ENCODE data around the gene KRTAP4-16. TPM values are rescaled to one million over a fixed set of nuclear protein-coding genes. Genes with fewer than 3 reads are reported as not detected.
"Not testable (repeated sequence)": the region's sequence is repeated elsewhere in the genome, so short reads cannot be mapped to it uniquely, and the experiment has no call there.

The KRTAP4-16 gene
- total and polyA plus RNA-seq, 5 donors from 2014 or later = not detected

DNA sequence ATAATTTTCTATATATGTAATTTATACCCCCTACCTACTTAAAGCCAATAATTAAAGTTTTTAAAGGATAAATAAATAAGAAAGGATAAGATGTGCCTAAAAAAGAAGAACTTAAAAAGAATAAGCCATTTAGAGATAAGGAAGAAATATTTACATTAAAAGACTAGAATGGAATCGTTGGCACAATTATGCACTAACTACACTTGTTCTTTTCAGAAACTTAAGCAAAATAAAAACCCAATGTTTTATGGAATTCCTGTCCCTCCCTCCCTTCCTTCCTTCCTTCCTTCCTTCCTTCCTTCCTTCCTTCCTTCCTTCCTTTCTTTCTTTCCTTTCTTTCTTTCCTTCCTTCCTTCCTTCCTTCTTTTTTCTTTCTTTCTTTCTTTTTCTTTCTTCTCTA lies 42.8 kb upstream of the KRTAP4-16 start:
- H3K36me3 ChIP-seq (ENCODE audit: control insufficient read depth, insufficient read depth, low read length) = no peaks in the 10 kb centered on the region
- H3K27ac Mint-ChIP-seq = peak overlapping the region in 1 of 3 donors; percentile 43

GRCh38 chr17:41141361-41141760 lies 39.4 kb upstream of the KRTAP4-16 start:
- H3K27ac Mint-ChIP-seq = no peak overlapping the region
- ATAC-seq (ENCODE audit: low read depth in 2 of 2) (no peak), DNase-seq (no peak)
- Histone ChIP-seq H3K27ac (ENCODE audit: insufficient read depth, low read length, poor library complexity, severe bottlenecking) (no peak overlapping the region), H3K4me1 (ENCODE audit: control insufficient read depth, insufficient read depth, low read length, poor library complexity, severe bottlenecking) (no peaks in the 10 kb centered on the region), H3K9me3 (ENCODE audit: control insufficient read depth in 2 of 2, low read length in 2 of 2) (peaks cover 9 to 12% of the 10 kb centered on the region in 2 experiments), H3K36me3 (ENCODE audit: control insufficient read depth, insufficient read depth, low read length) (no peaks in the 10 kb centered on the region), H3K27me3 (ENCODE audit: control insufficient read depth, insufficient read depth, low read length) (peaks cover 3% of the 10 kb centered on the region), H3K4me3 (ENCODE audit: low read depth, low read length) (no peak overlapping the region)
- H3K27me3 Mint-ChIP-seq = peaks cover 11% of the 10 kb centered on the region
- H3K4me3 Mint-ChIP-seq = no peak overlapping the region
- H3K4me1 Mint-ChIP-seq = no peaks in the 10 kb centered on the region
- H3K9me3 Mint-ChIP-seq = peaks cover 6 to 26% (median 14%) of the 10 kb centered on the region in 7 donors
- peaks cover 3% of the 10 kb centered on the region for H3K36me3 Mint-ChIP-seq

More for the DNA sequence above, 42.8 kb upstream of the KRTAP4-16 start:
- Histone ChIP-seq H3K27ac (ENCODE audit: insufficient read depth, low read length, poor library complexity, severe bottlenecking) (no peak overlapping the region), H3K27me3 (ENCODE audit: control insufficient read depth, insufficient read depth, low read length) (peaks cover 4% of the 10 kb centered on the region), H3K4me3 (ENCODE audit: low read depth, low read length) (no peak overlapping the region), H3K9me3 (ENCODE audit: control insufficient read depth in 2 of 2, low read length in 2 of 2) (peaks cover 9 to 12% of the 10 kb centered on the region in 2 experiments), H3K4me1 (ENCODE audit: control insufficient read depth, insufficient read depth, low read length, poor library complexity, severe bottlenecking) (no peaks in the 10 kb centered on the region)
- no peak for ATAC-seq (ENCODE audit: low read depth in 2 of 2)
- H3K4me3 Mint-ChIP-seq = no peak overlapping the region
- peaks cover 3 to 26% (median 12%) of the 10 kb centered on the region in 7 donors for H3K9me3 Mint-ChIP-seq
- DNase-seq = no peak
- no peaks in the 10 kb centered on the region for H3K36me3 Mint-ChIP-seq
- H3K27me3 Mint-ChIP-seq = peaks cover 11% of the 10 kb centered on the region
- peaks cover 0 to 2% (median 0%) of the 10 kb centered on the region in 4 donors for H3K4me1 Mint-ChIP-seq

DNA sequence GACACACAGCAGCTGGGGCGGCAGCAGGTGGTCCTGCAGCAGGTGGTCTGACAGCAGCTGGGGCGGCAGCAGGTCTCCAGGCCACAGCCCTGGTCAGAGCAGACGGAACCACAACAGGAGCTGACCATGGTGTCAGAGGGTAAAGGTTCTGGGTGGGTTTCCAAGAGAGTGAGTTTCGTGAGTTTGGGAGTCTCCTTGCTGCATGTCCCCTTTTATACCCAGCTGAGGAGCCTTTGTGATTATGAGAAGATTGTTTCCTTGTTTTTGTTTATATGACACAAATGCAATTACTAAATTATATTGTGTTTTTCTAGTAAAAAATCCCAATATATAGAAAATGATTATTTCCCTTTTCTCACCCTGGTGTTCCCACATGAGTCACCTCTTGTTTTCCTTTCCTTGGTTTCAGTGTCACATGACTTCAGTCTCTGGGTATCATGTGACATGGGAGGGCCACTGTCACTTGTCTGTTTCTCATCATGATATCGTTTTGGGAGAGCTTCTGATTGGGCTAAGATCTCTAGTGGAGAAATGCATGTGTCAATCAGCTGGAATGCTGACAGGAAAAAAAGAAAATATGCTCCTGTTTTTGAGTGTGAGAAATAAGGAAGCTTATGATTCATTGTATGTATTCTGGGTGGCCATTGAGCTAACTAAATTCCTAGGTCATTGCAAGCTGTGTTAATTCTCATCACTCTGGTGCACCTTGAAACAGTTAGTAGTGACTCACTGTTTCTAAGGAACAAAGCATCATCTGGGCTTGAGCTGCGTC lies 38.5 kb upstream of the KRTAP4-16 start, which contains the start of gene KRTAP4-6:
KRTAP4-6 (minus strand) TSS at position 185 of the 772 bp plus-strand sequence; CDS start at position 128, 57 bp downstream.
- DNase-seq (no peak), ATAC-seq (ENCODE audit: low read depth in 2 of 2) (no peak)
- no peaks in the 10 kb centered on the region for H3K4me1 Mint-ChIP-seq
- H3K4me3 Mint-ChIP-seq = no peak within 1 kb of the TSS
- H3K4me3 ChIP-seq (ENCODE audit: low read depth, low read length) = no peak within 1 kb of the TSS
- H3K27me3 ChIP-seq (ENCODE audit: control insufficient read depth, insufficient read depth, low read length) = peaks cover 2% of the 10 kb centered on the region
- H3K27me3 Mint-ChIP-seq = peaks cover 15% of the 10 kb centered on the region
- H3K4me1 ChIP-seq (ENCODE audit: control insufficient read depth, insufficient read depth, low read length, poor library complexity, severe bottlenecking) = no peaks in the 10 kb centered on the region
- peaks cover 9 to 12% of the 10 kb centered on the region in 2 experiments for H3K9me3 ChIP-seq (ENCODE audit: control insufficient read depth in 2 of 2, low read length in 2 of 2)
- H3K36me3 ChIP-seq (ENCODE audit: control insufficient read depth, insufficient read depth, low read length) = no peaks in the 10 kb centered on the region
- H3K27ac ChIP-seq (ENCODE audit: insufficient read depth, low read length, poor library complexity, severe bottlenecking) = no peak within 1 kb of the TSS
- peaks cover 6 to 26% (median 14%) of the 10 kb centered on the region in 7 donors for H3K9me3 Mint-ChIP-seq
- H3K27ac Mint-ChIP-seq = no peak within 1 kb of the TSS
- peaks cover 3% of the 10 kb centered on the region for H3K36me3 Mint-ChIP-seq

DNA sequence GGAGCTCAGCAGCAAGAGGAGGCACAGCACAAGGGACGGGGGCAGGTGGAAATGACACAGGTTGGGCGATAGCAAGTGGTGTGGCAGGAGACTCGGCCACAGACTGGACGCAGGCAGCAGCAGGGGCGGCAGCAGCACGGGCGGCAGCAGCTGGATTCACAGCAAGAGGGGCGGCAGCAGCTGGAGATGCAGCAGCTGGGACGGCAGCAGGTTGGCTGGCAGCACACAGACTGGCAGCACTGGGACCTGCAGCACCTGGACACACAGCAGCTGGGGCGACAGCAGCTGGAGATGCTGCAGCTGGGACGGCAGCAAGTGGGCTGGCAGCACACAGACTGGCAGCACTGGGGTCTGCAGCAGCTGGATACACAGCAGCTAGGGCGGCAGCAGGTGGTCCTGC lies 37.9 kb upstream of the KRTAP4-16 start:
- H3K4me1 ChIP-seq (ENCODE audit: control insufficient read depth, insufficient read depth, low read length, poor library complexity, severe bottlenecking); H3K36me3 ChIP-seq (ENCODE audit: control insufficient read depth, insufficient read depth, low read length); ATAC-seq (ENCODE audit: low read depth in 2 of 2); H3K4me3 Mint-ChIP-seq; H3K27ac ChIP-seq (ENCODE audit: insufficient read depth, low read length, poor library complexity, severe bottlenecking); H3K27me3 ChIP-seq (ENCODE audit: control insufficient read depth, insufficient read depth, low read length); H3K4me1 Mint-ChIP-seq; H3K4me3 ChIP-seq (ENCODE audit: low read depth, low read length); H3K36me3 Mint-ChIP-seq; H3K27ac Mint-ChIP-seq; DNase-seq: not testable (repeated sequence)
- Mint-ChIP-seq H3K9me3 (peaks cover 6 to 26% (median 14%) of the 10 kb centered on the region in 7 donors), H3K27me3 (peaks cover 10% of the 10 kb centered on the region)
- peaks cover 9 to 12% of the 10 kb centered on the region in 2 experiments for H3K9me3 ChIP-seq (ENCODE audit: control insufficient read depth in 2 of 2, low read length in 2 of 2)

DNA sequence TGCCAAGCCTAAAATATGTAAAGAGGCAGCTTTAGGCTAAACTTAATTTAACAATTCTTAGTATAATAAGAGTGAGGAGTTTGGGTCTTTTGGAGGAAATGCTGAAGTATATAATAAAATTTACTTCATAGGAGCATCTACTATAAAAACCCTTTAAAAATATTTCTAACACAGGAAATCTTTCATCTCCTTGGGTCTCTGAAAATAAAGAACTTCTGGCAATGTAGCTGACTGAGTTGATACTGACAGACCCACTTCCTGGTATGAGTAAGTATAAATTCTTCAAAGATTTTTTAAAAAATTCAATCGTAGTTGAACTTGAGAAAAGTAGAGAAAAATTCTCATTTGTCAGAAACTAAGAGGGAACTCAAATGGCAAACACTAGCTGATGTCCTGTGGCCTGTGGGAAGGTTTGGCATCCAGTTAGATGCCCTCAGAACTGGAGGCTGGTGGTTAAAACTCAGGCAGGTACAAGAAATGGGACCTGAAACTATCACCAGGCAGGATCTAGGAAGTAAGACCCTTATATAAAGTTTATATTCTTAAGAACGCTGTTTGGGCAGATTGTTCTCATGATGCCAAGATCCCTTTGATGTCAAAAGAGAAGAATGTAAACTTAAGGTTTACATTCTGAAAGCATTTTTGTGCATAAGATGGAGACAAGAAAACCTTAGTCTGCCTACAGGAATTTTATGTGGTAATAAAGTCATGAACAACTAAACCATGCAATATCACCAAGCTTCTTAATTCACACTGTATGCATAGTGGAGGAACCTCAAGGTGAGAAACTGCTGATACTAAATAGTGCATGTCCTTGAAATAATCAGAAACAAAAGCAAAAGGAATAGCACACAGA lies 32.1 kb upstream of the KRTAP4-16 start:
- peaks cover 0 to 40% (median 6%) of the 10 kb centered on the region in 4 donors for H3K4me1 Mint-ChIP-seq
- H3K27me3 ChIP-seq (ENCODE audit: control insufficient read depth, insufficient read depth, low read length) = peaks cover 2% of the 10 kb centered on the region
- DNase-seq (peak in 1 of 3 donors; percentile 23), ATAC-seq (ENCODE audit: low read depth in 2 of 2) (no peak)
- no peaks in the 10 kb centered on the region for H3K36me3 Mint-ChIP-seq
- H3K27me3 Mint-ChIP-seq = peaks cover 25% of the 10 kb centered on the region
- no peaks in the 10 kb centered on the region for H3K9me3 ChIP-seq (ENCODE audit: control insufficient read depth in 2 of 2, low read length in 2 of 2)
- peaks cover 0 to 5% (median 0%) of the 10 kb centered on the region in 7 donors for H3K9me3 Mint-ChIP-seq
- peak overlapping the region; percentile 2 to 93 (median 87) for H3K27ac Mint-ChIP-seq
- no peak overlapping the region for H3K27ac ChIP-seq (ENCODE audit: insufficient read depth, low read length, poor library complexity, severe bottlenecking)
- peaks cover 3% of the 10 kb centered on the region for H3K4me1 ChIP-seq (ENCODE audit: control insufficient read depth, insufficient read depth, low read length, poor library complexity, severe bottlenecking)
- no peaks in the 10 kb centered on the region for H3K36me3 ChIP-seq (ENCODE audit: control insufficient read depth, insufficient read depth, low read length)
- peak overlapping the region in 2 of 4 donors; percentile 71 to 76 for H3K4me3 Mint-ChIP-seq
- H3K4me3 ChIP-seq (ENCODE audit: low read depth, low read length) = no peak overlapping the region

DNA sequence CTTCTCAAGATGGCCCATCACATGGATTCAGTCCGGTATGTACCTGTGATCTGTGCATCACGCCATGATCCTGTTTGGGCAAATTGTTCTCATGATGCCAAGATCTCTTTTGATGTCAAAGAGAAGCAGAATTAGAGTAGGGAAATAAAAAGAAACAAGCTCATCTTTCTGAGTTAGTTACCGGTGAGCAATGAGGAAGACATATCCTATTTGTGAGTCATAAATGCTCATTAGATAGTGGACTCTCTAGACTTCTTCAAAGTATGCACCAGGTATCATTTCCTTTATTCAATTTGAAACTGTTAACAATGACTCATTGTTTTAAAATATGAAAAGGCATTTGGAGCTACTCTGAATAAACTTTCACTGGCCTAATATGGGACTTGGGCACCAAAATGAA lies 30.0 kb upstream of the KRTAP4-16 start:
- H3K27me3 ChIP-seq (ENCODE audit: control insufficient read depth, insufficient read depth, low read length) = peaks cover 2% of the 10 kb centered on the region
- no peaks in the 10 kb centered on the region for H3K36me3 ChIP-seq (ENCODE audit: control insufficient read depth, insufficient read depth, low read length)
- H3K4me1 ChIP-seq (ENCODE audit: control insufficient read depth, insufficient read depth, low read length, poor library complexity, severe bottlenecking) = peaks cover 3% of the 10 kb centered on the region
- no peaks in the 10 kb centered on the region for H3K36me3 Mint-ChIP-seq
- no peaks in the 10 kb centered on the region for H3K9me3 ChIP-seq (ENCODE audit: control insufficient read depth in 2 of 2, low read length in 2 of 2)
- peaks cover 0 to 42% (median 6%) of the 10 kb centered on the region in 4 donors for H3K4me1 Mint-ChIP-seq
- H3K27ac ChIP-seq (ENCODE audit: insufficient read depth, low read length, poor library complexity, severe bottlenecking) = no peak overlapping the region
- peaks cover 25% of the 10 kb centered on the region for H3K27me3 Mint-ChIP-seq
- H3K4me3 ChIP-seq (ENCODE audit: low read depth, low read length) = no peak overlapping the region
- DNase-seq (no peak), ATAC-seq (ENCODE audit: low read depth in 2 of 2) (no peak)
- H3K27ac Mint-ChIP-seq = peak overlapping the region in 1 of 3 donors; percentile 32
- no peak overlapping the region for H3K4me3 Mint-ChIP-seq
- peaks cover 0 to 5% (median 0%) of the 10 kb centered on the region in 7 donors for H3K9me3 Mint-ChIP-seq

DNA sequence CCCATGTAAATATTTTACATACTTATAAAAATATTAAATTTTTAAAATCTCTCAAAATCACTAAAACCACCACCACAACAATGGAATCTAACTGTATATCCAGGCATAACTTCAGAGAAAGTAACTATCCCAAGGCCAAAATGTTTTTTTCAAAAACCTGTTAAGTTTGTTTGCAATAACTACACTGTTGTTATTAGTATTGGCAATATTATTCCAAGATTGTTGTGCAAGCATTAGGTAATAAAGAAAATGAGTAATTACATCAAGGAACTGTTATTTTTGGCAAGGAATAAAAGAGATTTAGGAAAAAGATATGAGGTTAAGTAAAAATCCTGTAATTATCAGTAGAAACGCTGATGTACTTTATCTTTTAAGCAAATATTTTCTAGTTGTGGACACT lies 25.4 kb upstream of the KRTAP4-16 start:
- no peaks in the 10 kb centered on the region for H3K36me3 ChIP-seq (ENCODE audit: control insufficient read depth, insufficient read depth, low read length)
- Mint-ChIP-seq H3K27ac (no peak overlapping the region), H3K27me3 (peaks cover 40% of the 10 kb centered on the region), H3K4me1 (peaks cover 0 to 55% (median 10%) of the 10 kb centered on the region in 4 donors), H3K4me3 (no peak overlapping the region), H3K36me3 (no peaks in the 10 kb centered on the region), H3K9me3 (no peaks in the 10 kb centered on the region)
- H3K9me3 ChIP-seq (ENCODE audit: control insufficient read depth in 2 of 2, low read length in 2 of 2) = peaks cover 0 to 1% of the 10 kb centered on the region in 2 experiments
- no peak overlapping the region for H3K4me3 ChIP-seq (ENCODE audit: low read depth, low read length)
- no peak for ATAC-seq (ENCODE audit: low read depth in 2 of 2)
- no peak overlapping the region for H3K27ac ChIP-seq (ENCODE audit: insufficient read depth, low read length, poor library complexity, severe bottlenecking)
- no peaks in the 10 kb centered on the region for H3K4me1 ChIP-seq (ENCODE audit: control insufficient read depth, insufficient read depth, low read length, poor library complexity, severe bottlenecking)
- peaks cover 2% of the 10 kb centered on the region for H3K27me3 ChIP-seq (ENCODE audit: control insufficient read depth, insufficient read depth, low read length)
- DNase-seq = no peak
